IPS-18c (cell line): ENCODE data around the gene FOXJ2.
"Not testable (repeated sequence)": the region's sequence is repeated elsewhere in the genome, so short reads cannot be mapped to it uniquely, and the experiment has no call there.

Source experiments
- H3K4me3 ChIP-seq: 2 replicates; pipeline ENCODE4 v1.7.0; 2013; ENCODE audit warnings: low read depth, mild to moderate bottlenecking, low read length, moderate library complexity; ENCODE audit not compliant: insufficient read depth
- H3K9me3 ChIP-seq: one replicate; pipeline ENCODE4 v1.6.1; 2013; ENCODE audit warnings: mild to moderate bottlenecking, low read length, moderate library complexity; ENCODE audit not compliant: control insufficient read depth, insufficient read depth

The FOXJ2 gene

DNA sequence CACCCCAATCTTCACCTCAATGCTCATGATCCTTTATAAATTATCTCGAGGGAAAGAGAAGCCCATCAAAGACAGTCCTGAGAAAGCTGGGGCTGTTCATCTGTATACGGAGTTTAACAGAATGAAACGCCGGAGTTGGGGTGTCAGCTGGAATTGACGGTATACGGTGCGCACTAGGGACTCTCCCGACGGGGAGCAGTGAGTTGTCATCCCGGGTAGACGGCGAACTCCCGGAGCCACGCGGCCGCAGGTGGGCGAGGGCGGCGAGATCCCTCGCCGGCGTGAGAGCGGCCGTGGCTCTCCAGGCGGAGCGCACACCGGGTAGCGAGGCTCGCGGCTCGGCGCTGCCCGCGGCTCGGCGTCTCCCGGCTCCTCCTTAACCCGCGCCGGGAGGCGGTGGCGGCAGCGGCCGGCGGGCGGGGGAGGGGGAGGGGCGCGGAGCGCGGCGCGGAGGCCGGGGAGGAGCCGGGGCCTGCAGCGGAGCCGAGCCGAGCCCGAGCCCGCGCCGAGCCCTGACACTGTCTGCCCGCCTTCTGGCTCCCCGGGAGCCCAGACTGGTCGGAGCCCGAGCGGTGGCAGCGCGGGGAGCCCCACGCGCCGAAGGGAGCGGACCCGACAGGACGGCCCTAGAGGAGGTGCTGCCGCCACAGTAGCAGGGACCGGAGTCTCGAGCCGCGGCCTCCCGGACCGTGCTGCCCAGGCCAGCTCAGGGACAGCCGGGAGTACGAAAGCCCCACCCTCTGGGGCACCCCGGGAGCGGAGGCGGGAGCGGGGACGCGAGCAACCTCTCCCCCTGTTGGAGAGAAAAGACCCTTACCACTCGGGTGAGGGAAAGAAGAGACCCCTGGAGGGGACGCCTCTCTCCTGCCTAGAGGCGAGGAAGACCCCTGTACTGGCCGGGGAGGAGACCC lies at the start of gene FOXJ2:
Gene FOXJ2 (plus strand): TSS at position 475 of the 911 bp plus-strand sequence. CDS start 7,117 bp downstream, outside the sequence.
- Histone ChIP-seq H3K9me3 (no peaks in the 10 kb centered on the region), H3K4me3 (peak within 1 kb of the TSS; percentile 88)

GRCh38 chr12:7983019-7983418 lies 49.5 kb upstream of the FOXJ2 start:
- H3K9me3 ChIP-seq, H3K4me3 ChIP-seq: not testable (repeated sequence)

DNA sequence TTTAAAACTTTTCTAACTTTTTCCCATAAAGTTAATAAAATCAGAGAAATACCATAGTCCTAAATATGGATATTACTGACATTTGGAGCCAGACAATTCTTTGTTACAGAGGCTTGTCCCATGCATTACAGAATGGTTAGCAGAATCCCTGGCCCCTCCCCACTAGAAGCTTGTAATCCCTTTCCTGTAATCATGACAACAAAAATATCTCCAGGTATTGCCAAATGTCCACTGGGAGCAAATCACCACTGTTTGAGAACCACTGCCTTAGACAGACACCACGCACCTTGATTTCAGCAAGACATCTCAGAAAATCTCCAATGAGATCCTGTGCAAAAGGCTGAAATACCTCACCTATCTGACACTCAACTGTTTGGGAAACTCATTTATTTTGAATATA lies 49.1 kb upstream of the FOXJ2 start:
- not testable (repeated sequence) for H3K4me3 ChIP-seq, H3K9me3 ChIP-seq

GRCh38 chr12:7984900-7985299 lies 47.6 kb upstream of the FOXJ2 start:
- H3K9me3 ChIP-seq, result no peaks in the 10 kb centered on the region

DNA sequence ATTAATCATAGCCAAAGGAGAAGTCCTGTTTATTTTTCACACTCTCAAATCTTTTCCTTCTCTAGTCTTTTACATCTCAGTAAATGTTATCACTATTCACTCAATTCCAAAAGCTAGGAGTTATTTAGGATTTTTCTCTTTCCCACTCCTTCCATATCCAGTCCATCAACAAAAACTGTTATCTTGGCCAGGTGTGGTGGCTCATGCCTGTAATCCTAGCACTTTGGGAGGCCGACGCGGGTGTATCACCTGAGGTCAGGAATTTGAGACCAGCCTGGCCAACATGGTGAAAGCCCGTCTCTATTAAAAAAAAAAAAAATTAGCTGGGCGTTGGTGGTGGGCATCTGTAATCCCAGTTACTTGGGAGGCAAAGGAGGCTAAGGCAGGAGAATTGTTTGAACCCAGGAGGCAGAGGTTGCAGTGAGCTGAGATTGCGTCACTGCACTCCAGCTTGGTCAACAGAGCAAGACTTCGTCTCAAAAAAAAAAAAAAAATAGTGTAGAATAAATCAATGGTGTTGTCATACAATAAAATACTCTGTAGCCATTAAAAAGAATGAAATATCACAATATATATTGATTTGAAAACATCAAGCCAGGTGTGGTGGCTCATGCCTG lies 46.6 kb upstream of the FOXJ2 start:
- Histone ChIP-seq H3K4me3 (no peak overlapping the region), H3K9me3 (no peaks in the 10 kb centered on the region)

More at GRCh38 chr12:7984900-7985299, 47.6 kb upstream of the FOXJ2 start:
- no peak overlapping the region for H3K4me3 ChIP-seq

- Histone ChIP-seq H3K9me3 (no peaks in the 10 kb centered on the region), H3K4me3 (no peak overlapping the region)
Observed at GRCh38 chr12:7989827-7990491, 42.6 kb upstream of the FOXJ2 start.

GRCh38 chr12:7991535-7991934 lies 41.0 kb upstream of the FOXJ2 start:
- H3K4me3 ChIP-seq, result no peak overlapping the region

GRCh38 chr12:7994731-7995205 lies 37.7 kb upstream of the FOXJ2 start:
- Histone ChIP-seq H3K9me3 (no peaks in the 10 kb centered on the region), H3K4me3 (no peak overlapping the region)

More at GRCh38 chr12:7991535-7991934, 41.0 kb upstream of the FOXJ2 start:
- no peaks in the 10 kb centered on the region for H3K9me3 ChIP-seq

- no peak overlapping the region for H3K4me3 ChIP-seq
- no peaks in the 10 kb centered on the region for H3K9me3 ChIP-seq
Observed at GRCh38 chr12:7995266-7995963, 37.1 kb upstream of the FOXJ2 start.

- not testable (repeated sequence) for H3K9me3 ChIP-seq, H3K4me3 ChIP-seq
Observed at GRCh38 chr12:8000827-8001226, 31.7 kb upstream of the FOXJ2 start.

DNA sequence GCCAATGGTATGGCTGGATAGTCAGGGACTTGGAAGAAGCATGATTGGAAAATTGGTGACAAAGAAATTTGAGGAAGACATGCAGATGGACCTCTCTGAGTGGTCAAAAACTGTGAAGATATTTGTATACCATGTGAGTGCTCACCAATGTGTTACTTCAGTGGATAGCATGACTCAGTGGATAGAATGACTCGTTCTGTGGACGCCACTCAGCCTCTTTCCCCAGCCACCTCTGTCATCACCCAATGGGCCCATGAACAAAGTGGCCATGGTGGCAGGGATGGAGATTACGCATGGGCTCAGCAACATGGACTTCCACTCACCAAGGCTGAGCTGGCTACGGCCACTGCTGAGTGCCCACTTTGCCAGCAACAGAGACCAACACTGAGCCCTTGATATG lies 31.0 kb upstream of the FOXJ2 start:
- not testable (repeated sequence) for H3K4me3 ChIP-seq, H3K9me3 ChIP-seq

DNA sequence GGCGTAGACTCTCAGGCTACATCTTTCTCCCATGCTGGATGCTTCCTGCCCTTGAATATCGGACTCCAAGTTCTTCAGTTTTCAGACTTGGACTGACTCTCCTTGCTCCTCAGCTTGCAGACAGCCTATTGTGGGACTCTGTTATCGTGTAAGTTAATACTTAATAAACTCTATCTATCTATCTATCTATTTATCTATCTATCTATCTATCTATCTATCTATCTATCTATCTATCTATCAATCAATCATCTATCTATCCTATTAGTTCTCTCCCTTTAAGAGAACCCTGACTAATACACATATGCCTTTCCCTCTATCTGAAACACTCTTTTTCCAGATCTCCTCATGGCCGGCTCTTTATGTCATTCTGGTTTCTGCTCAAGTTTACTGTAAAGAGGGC lies 27.6 kb upstream of the FOXJ2 start:
- not testable (repeated sequence) for H3K9me3 ChIP-seq, H3K4me3 ChIP-seq

GRCh38 chr12:8011331-8011730 lies 21.2 kb upstream of the FOXJ2 start:
- no peaks in the 10 kb centered on the region for H3K9me3 ChIP-seq
- H3K4me3 ChIP-seq, result no peak overlapping the region

GRCh38 chr12:8012651-8013309 lies 19.7 kb upstream of the FOXJ2 start:
- Histone ChIP-seq H3K4me3 (no peak overlapping the region), H3K9me3 (no peaks in the 10 kb centered on the region)

GRCh38 chr12:8014836-8015235 lies 17.7 kb upstream of the FOXJ2 start:
- Histone ChIP-seq H3K9me3 (no peaks in the 10 kb centered on the region), H3K4me3 (no peak overlapping the region)

DNA sequence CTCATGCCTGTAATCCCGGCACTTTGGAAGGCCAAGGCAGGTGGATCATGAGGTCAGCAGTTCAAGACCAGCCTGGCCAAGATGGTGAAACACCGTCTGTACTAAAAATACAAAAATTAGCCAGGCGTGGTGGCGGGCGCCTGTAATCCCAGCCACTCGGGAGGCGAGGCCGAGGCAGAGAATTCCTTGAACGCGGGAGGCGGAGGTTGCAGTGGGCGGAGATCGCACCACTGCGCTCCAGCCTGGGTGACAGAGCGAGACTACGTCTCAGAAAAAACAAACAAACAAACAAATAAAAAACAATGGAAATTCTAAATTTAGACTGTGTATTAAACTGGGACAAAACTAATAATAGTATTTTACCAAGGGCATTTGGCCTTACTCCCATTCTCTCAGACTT lies 14.3 kb upstream of the FOXJ2 start:
- not testable (repeated sequence) for H3K9me3 ChIP-seq
- peak overlapping the region; percentile 66; the same call in 1 of the 2 replicates for H3K4me3 ChIP-seq
